Activated T-helper 2 cell treated with anti-CD3 and anti-CD28 coated beads, Interferon-gamma antibody, Interleukin-2, Interleukin-4, amounts not matched to agents 10 μg/mL and 5 μg/mL and 100 μg/mL, durations not matched to agents 14 hours and 24 hours and 36 hours (primary cell): ENCODE measurements around the gene SLC39A5. TPM values are rescaled to one million over a fixed set of nuclear protein-coding genes. Genes with fewer than 3 reads are reported as not detected.
A peak's percentile ranks its signal among the peaks of the same experiment; 100 is the strongest.

ENCODE experiments used
- DNase-seq: peaks from one replicate; pipeline ENCODE4 v3.0.0; 2021; ENCODE audit warnings: low spot score
- H3K27ac Mint-ChIP-seq: one replicate; pipeline ENCODE4 v1.8.0; 2021; ENCODE audit warnings: mixed read lengths
- H3K27me3 Mint-ChIP-seq: one replicate; pipeline ENCODE4 v1.8.0; 2021; ENCODE audit warnings: low read depth, mixed read lengths
- H3K36me3 Mint-ChIP-seq: one replicate; pipeline ENCODE4 v1.8.0; 2021; ENCODE audit warnings: low read depth, mixed read lengths
- H3K4me1 Mint-ChIP-seq: one replicate; pipeline ENCODE4 v1.8.0; 2021; ENCODE audit warnings: low read depth, mixed read lengths
- H3K4me3 Mint-ChIP-seq: one replicate; pipeline ENCODE4 v1.8.0; 2021; ENCODE audit warnings: low read depth, mild to moderate bottlenecking, moderate library complexity, mixed read lengths
- H3K9me3 Mint-ChIP-seq: one replicate; pipeline ENCODE4 v1.8.0; 2021; ENCODE audit warnings: mixed read lengths
- intact Hi-C: fragments of 100-400 bp; cut with micrococcal nuclease; formaldehyde crosslinking; loops from one replicate; pipeline ENCODE4 v1.15.1; 2023
- total RNA-seq: library from RNA; stranded (reverse); gene quantifications from 2 replicates; pipeline ENCODE4 v1.2.3, GENCODE V29; 2022

The SLC39A5 gene
- total RNA-seq, 1 donor from 2014 or later, result 0.39 TPM

DNA sequence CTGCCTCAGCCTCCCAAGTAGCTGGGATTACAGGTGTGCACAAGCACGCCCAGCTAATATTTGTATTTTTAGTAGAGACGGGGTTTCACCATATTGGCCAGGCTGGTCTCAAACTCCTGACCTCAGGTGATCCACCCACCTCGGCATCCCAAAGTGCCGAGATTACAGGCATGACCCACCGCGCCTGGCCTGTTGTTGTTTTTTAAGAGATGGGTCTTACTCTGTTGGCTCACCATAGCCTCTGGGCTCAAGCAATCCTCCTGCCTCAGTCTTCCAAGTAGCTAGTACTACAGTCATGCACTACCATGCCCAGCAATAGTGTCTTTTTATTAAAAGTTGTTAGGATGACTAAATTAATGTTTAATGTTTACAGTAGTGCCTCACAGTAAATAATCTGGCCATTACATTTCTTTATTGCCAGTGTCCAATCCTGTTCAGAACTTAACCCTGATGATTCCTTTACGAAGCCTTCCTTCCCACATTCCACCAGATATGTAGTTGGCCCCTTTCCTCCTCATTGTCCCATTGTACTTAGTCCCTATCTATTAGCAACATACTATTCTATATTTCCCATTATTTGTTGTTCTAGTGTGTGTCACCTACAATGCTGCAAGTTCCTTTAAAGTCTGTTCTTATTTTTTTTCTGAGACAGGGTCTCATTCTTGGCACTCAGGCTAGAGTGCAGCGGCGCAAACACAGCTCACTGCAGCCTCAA is 31.8 kb upstream of the SLC39A5 start:
- H3K4me1 Mint-ChIP-seq, result peaks cover 6% of the 10 kb centered on the region
- H3K27me3 Mint-ChIP-seq, result no peaks in the 10 kb centered on the region
- no peak overlapping the region for H3K4me3 Mint-ChIP-seq

DNA sequence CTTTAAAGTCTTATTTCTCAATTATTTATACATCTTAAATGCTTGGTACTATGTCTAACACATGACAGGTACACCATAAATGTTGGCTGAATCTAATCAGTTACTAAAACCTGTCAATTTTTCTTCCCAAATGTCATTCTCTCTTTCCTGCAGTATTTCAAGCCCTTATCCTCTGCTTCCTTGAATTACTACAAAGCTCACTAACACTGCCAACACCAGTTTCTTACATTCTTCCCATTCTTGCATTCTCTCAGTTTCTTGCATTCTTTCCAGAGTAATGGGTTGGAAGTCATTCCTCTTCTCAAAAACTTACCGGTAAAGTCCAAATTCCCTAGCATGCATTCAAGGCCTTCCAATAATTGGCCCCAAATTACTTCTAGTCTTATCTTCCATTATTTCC is 31.0 kb upstream of the SLC39A5 start:
- Mint-ChIP-seq H3K9me3 (no peaks in the 10 kb centered on the region), H3K36me3 (no peaks in the 10 kb centered on the region), H3K4me1 (peaks cover 1% of the 10 kb centered on the region), H3K27ac (no peak overlapping the region), H3K4me3 (no peak overlapping the region), H3K27me3 (no peaks in the 10 kb centered on the region)
- intact Hi-C loops, result loop anchor here (10.0 kb wide), 1 partner anchor 154 kb away; the partner anchor contains the start of gene RPS26
- no peak for DNase-seq

More for the DNA sequence above, 31.8 kb upstream of the SLC39A5 start:
- no peak overlapping the region for H3K27ac Mint-ChIP-seq
- no peaks in the 10 kb centered on the region for H3K36me3 Mint-ChIP-seq
- H3K9me3 Mint-ChIP-seq, result no peaks in the 10 kb centered on the region
- intact Hi-C loops, result loop anchor here (10.0 kb wide), 1 partner anchor 153 kb away; the partner anchor contains the start of gene RPS26
- DNase-seq, result no peak

DNA sequence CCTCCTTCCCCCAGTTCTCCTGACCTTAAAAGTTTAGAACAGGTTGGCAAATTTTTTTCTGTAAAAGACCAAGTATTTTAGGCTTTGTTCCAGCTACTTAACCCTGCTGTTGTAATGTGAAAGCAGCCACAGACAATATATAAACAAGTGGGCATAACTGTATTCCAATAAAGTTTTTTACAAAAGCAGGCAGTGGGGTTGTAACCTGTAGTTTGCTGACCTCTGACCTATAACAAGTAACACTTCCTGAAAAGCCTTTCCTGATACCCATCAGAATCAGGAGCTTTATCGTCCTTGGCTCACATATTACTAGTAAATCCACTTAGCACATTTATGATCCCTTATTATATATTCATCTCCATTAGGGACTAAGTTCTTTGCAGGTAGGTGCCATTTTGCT is 27.5 kb upstream of the SLC39A5 start:
- H3K4me1 Mint-ChIP-seq, result peaks cover 1% of the 10 kb centered on the region
- H3K36me3 Mint-ChIP-seq, result peaks cover 16% of the 10 kb centered on the region
- H3K27me3 Mint-ChIP-seq, result no peaks in the 10 kb centered on the region
- no peak overlapping the region for H3K4me3 Mint-ChIP-seq
- H3K27ac Mint-ChIP-seq, result no peak overlapping the region
- no peaks in the 10 kb centered on the region for H3K9me3 Mint-ChIP-seq
- intact Hi-C loops, result no loop called here
- no peak for DNase-seq

DNA sequence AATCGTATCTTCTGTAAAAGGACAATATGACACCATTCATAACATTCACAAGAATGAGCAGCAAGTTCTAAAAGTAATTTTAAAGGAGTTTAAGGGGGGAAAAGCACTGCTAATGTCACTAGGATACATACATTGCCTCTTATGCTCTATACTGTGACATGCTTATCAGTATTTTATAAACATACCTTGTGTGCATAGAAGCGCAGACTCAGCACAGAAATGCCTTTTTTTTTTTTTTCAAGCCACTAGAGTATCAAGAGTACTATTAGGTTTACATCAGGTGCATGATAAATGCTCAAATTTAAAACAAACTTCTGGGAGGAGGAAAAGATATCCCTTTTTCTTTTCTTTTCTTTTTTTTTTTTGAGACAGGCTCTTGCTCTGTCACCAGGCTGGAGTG is 27.0 kb upstream of the SLC39A5 start:
- Mint-ChIP-seq H3K27me3 (no peaks in the 10 kb centered on the region), H3K36me3 (peaks cover 21% of the 10 kb centered on the region), H3K4me1 (peaks cover 1% of the 10 kb centered on the region), H3K9me3 (no peaks in the 10 kb centered on the region), H3K27ac (no peak overlapping the region), H3K4me3 (no peak overlapping the region)
- no peak for DNase-seq
- intact Hi-C loops, result no loop called here

DNA sequence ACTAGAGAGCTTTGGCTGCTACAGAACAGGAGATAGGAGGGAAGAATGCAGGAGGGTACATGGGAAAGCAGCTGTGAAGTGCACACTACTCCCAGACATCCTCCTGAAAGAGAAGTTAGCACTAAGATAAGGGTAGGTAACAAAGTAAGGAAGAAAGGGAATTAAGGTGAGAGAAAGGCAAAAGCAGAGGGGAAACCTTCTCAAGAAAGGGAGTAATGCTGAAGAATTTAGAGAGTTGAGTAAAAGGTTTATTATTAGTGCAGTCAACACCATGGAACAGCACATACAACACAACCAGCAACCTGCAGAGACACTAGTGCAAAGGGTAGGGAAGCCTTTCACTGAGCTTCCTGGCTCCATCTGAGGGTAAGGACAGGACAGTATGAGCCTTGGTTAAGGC is 25.6 kb upstream of the SLC39A5 start:
- H3K4me3 Mint-ChIP-seq, result no peak overlapping the region

DNA sequence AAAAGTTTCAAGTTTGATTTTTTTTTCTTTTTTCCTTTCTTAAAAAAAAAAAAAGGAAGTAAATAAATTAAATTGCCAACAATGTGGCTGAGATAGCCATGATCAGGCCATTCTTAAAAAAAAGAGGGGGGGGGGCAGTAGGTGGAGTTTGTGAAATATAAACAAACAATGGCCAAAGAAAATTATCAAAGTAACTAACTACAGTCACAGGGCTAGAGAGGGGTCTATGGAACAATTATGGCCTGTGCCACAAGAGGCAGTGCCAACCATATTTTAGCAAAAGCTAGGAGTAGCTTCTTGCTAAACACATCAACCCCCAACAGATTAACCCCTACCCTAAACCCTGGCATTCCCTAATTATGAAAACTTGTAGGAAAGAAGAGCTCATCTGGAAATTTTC is 24.4 kb upstream of the SLC39A5 start:
- H3K4me3 Mint-ChIP-seq, result no peak overlapping the region
- H3K4me1 Mint-ChIP-seq, result peaks cover 1% of the 10 kb centered on the region
- H3K36me3 Mint-ChIP-seq, result peaks cover 34% of the 10 kb centered on the region
- H3K9me3 Mint-ChIP-seq, result no peaks in the 10 kb centered on the region
- H3K27ac Mint-ChIP-seq, result no peak overlapping the region
- no peaks in the 10 kb centered on the region for H3K27me3 Mint-ChIP-seq
- intact Hi-C loops, result no loop called here
- DNase-seq, result no peak

More for the DNA sequence above, 25.6 kb upstream of the SLC39A5 start:
- Mint-ChIP-seq H3K36me3 (peaks cover 25% of the 10 kb centered on the region), H3K4me1 (peaks cover 1% of the 10 kb centered on the region), H3K27me3 (no peaks in the 10 kb centered on the region), H3K27ac (no peak overlapping the region), H3K9me3 (no peaks in the 10 kb centered on the region)
- no peak for DNase-seq
- intact Hi-C loops, result no loop called here

DNA sequence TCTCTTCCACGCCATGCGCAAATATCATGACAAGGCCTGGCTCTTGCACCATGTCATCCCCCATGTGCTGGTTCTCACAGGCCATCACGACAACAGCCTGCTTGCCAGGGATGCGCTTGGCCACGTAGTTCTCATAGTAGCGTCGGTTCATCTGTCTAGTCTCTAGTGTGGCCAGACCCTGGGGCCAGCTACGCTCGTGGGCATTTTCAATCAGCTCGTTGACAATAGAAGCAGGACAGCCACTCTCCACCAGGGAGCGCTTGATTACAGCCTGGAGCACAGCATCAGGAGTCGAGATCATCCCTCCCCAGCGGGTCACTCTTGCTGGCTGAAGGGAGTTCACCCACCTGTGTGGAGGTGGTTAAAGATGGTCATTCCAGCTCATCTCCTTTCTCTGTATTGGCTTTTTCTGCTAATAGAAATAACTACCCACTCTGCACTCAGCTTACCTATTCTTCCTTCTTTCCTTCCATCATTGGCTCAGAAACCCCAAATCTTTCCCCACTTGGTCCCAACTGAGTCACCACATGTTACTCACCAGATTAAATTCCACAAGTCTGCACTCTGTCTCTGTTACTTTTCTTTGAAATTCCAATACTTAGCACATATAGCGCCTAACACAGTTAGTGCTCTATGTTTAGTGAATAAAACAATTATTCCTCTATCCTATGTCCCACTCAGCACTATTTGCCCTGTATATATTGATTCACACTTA is 23.2 kb upstream of the SLC39A5 start:
- H3K36me3 Mint-ChIP-seq, result peaks cover 41% of the 10 kb centered on the region
- no peak overlapping the region for H3K27ac Mint-ChIP-seq
- peaks cover 1% of the 10 kb centered on the region for H3K4me1 Mint-ChIP-seq
- intact Hi-C loops, result no loop called here
- no peaks in the 10 kb centered on the region for H3K9me3 Mint-ChIP-seq
- no peaks in the 10 kb centered on the region for H3K27me3 Mint-ChIP-seq
- H3K4me3 Mint-ChIP-seq, result no peak overlapping the region
- no peak for DNase-seq

DNA sequence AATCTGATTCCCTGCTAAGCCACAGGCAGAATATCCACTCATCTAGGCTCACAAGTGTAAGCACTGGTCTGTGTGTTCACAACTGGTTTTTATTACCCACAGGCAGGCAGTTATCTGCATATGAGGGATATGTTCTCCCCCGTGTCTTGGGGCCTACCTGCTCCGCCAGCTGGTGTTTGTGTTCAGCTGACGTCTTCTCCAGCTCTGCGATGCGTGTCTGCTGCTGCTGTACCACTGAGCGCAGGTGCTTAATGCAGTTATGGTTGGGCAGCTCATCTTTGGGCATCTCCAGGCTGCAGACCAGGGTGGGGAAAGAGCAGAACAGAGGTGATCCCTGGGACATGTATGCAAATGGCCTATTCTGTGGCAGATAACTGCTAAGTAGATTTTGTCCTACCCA is 21.8 kb upstream of the SLC39A5 start:
- intact Hi-C loops, result no loop called here
- Mint-ChIP-seq H3K36me3 (peaks cover 52% of the 10 kb centered on the region), H3K27ac (no peak overlapping the region), H3K27me3 (no peaks in the 10 kb centered on the region), H3K9me3 (no peaks in the 10 kb centered on the region), H3K4me1 (peaks cover 1% of the 10 kb centered on the region), H3K4me3 (no peak overlapping the region)
- DNase-seq, result no peak

DNA sequence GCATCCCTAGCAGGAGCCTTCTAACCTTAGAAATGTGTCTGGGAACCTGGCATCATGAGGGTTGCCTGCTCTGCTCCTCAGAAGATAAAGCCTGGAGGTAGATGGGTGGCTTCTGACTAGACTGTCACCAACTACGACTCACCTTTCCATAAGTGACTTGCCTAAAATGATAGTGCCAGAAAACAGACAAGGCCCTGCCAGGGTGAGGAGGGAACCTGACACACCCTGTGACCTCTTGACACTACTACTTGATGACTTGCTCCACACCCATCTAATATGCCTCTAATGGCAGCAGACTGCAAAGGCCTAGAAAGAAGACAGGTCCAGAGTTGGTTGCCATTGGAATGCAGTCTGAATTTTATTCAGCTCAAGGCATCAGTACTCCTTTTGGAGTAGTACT is 17.5 kb upstream of the SLC39A5 start:
- Mint-ChIP-seq H3K27ac (no peak overlapping the region), H3K4me3 (no peak overlapping the region), H3K4me1 (no peaks in the 10 kb centered on the region), H3K27me3 (no peaks in the 10 kb centered on the region), H3K9me3 (no peaks in the 10 kb centered on the region), H3K36me3 (peaks cover 62% of the 10 kb centered on the region)
- intact Hi-C loops, result no loop called here
- no peak for DNase-seq

DNA sequence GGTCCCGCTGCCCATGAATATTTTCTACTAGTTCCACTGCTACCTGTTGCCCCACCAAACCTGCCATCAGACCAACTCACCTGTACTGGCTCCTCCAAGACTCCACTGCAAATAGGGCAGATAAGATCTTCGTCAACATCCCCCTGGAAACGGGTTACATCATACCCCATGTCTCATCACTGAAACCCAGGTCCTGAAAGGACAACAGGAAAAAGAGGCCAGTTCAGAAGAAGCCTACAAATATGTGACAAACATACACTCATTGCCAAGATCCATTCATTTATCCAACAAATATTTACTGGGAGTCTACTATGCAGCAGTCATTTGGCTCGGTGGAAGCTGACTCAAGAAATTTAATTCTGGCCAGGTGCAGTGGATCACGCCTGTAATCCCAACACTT is 16.0 kb upstream of the SLC39A5 start:
- Mint-ChIP-seq H3K4me1 (no peaks in the 10 kb centered on the region), H3K4me3 (no peak overlapping the region), H3K9me3 (no peaks in the 10 kb centered on the region), H3K27ac (no peak overlapping the region), H3K27me3 (no peaks in the 10 kb centered on the region), H3K36me3 (peaks cover 53% of the 10 kb centered on the region)
- DNase-seq, result no peak
- intact Hi-C loops, result no loop called here

DNA sequence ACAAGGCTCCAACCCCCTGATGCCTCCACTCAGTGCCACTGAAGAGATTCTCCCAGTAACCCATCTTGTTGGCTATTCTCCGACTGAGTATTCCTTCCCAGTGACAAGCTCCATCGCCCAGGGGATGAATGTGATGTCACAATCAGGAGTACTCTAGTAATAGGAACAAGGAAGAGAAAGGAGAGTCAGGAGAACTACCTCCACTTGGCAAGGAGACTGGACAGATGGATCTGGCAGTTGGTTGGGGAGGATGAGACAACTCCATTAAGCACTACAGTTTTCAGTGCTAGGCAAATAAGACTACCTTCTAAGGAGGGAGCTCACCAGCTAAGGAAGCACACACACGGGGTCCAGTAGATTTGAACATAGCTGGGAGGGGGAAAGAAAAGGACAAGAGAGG is 13.4 kb upstream of the SLC39A5 start:
- no peak overlapping the region for H3K27ac Mint-ChIP-seq
- intact Hi-C loops, result no loop called here
- H3K4me3 Mint-ChIP-seq, result no peak overlapping the region

DNA sequence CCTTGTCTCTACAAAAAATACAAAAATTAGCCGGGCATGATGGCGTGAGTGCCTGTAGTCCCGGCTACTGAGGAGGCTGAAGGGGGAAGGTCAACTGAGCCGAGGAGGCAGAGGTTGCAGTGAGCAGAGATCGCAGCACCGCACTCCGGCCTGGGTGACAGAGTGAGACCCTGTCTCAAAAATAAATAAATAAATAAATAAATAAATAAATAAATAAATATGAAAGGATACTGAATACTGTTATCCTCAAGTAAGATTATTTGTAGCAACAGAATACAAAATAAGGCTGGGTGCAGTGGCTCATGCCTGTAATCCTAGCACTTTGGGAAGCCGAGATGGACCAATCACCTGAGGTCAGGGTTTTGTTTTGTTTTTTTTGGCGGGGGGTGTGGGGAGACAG is 10.0 kb upstream of the SLC39A5 start:
- H3K4me3 Mint-ChIP-seq, result peak overlapping the region; percentile 60
- no peaks in the 10 kb centered on the region for H3K27me3 Mint-ChIP-seq
- no peaks in the 10 kb centered on the region for H3K9me3 Mint-ChIP-seq
- DNase-seq, result no peak
- peaks cover 15% of the 10 kb centered on the region for H3K36me3 Mint-ChIP-seq
- H3K4me1 Mint-ChIP-seq, result peaks cover 28% of the 10 kb centered on the region
- intact Hi-C loops, result loop anchor here (5.0 kb wide), 2 partner anchors 68 to 112 kb away; partner anchors contain the start of genes MYL6B and PAN2
- no peak overlapping the region for H3K27ac Mint-ChIP-seq

More for the DNA sequence above, 13.4 kb upstream of the SLC39A5 start:
- Mint-ChIP-seq H3K9me3 (no peaks in the 10 kb centered on the region), H3K4me1 (peaks cover 8% of the 10 kb centered on the region), H3K27me3 (no peaks in the 10 kb centered on the region), H3K36me3 (peaks cover 38% of the 10 kb centered on the region)
- DNase-seq, result no peak

DNA sequence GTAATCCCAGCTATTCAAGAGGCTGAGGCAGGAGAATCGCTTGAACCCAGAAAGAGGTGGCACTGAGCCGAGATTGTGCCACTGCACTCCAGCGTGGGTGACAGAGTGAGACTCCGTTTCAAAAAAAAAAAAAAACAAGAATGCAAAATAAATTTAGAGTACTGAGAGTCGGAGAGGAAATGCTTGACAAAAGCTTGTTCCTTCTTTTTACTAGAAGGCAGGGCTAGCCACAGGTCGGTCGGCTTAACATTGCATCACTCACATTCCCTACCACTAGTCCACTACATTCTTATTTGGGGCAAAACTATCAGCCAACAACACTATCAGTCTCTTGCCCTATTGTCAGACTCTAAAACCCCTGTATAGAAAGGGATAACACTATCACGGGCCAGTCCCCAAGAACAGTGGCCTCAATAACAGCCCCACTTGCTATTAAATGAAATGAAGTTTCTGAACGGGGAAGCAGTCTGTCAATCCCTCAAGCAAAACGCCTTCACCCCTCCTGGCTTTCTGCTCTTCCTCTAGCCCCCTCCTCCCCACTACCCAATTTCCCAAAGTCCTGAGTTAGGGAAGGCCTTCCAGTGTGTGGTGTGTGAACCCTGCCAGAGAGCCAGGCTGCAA is 9.1 kb upstream of the SLC39A5 start:
- peaks cover 36% of the 10 kb centered on the region for H3K4me1 Mint-ChIP-seq
- H3K27ac Mint-ChIP-seq, result peak overlapping the region; percentile 92
- intact Hi-C loops, result loop anchor here (5.0 kb wide), 2 partner anchors 68 to 112 kb away; partner anchors contain the start of genes MYL6B and PAN2
- no peaks in the 10 kb centered on the region for H3K9me3 Mint-ChIP-seq
- H3K4me3 Mint-ChIP-seq, result peak overlapping the region; percentile 99
- peaks cover 19% of the 10 kb centered on the region for H3K36me3 Mint-ChIP-seq
- no peak for DNase-seq
- H3K27me3 Mint-ChIP-seq, result no peaks in the 10 kb centered on the region
